HEK293T (cell line): ENCODE measurements around the gene APOL5.

Source experiments
- CTCF ChIA-PET: fragments of 350-600 bp; formaldehyde crosslinking; extraction: SDS; loops from one replicate; lab custom pipeline; 2021; ENCODE audit warnings: antibody characterized with exemption, inconsistent platforms; lab: Yijun Ruan, JAX
- POLR2A ChIA-PET: fragments of 350-600 bp; formaldehyde crosslinking; extraction: SDS; loops from one replicate; lab custom pipeline; 2020; ENCODE audit warnings: antibody characterized with exemption, inconsistent platforms; lab: Yijun Ruan, JAX
- DNase-seq: peaks from one replicate; pipeline ENCODE4 v3.0.0; 2012; ENCODE audit warnings: mixed read lengths; ENCODE audit errors: extremely low spot score
- ARNT ChIP-seq: fragments of 450-650 bp; IDR thresholded peaks from 2 replicates; pipeline ENCODE4 v1.6.1; 2017; ENCODE audit warnings: mild to moderate bottlenecking
- BHLHE40 ChIP-seq: fragments of 450-650 bp; IDR thresholded peaks from 2 replicates; pipeline ENCODE4 v1.6.1; 2016; ENCODE audit warnings: mild to moderate bottlenecking, moderate library complexity, borderline replicate concordance
- CTBP1 ChIP-seq: fragments of 450-650 bp; IDR thresholded peaks from 2 replicates; pipeline ENCODE4 v1.6.1; 2016; ENCODE audit warnings: borderline replicate concordance
- ELF4 ChIP-seq: fragments of 450-650 bp; IDR thresholded peaks from 2 replicates; pipeline ENCODE4 v1.6.1; 2017; ENCODE audit warnings: antibody characterized with exemption
- FOXA1 ChIP-seq: fragments of 450-650 bp; IDR thresholded peaks from 2 replicates; pipeline ENCODE4 v1.6.1; 2016; ENCODE audit warnings: mild to moderate bottlenecking
- FOXK2 ChIP-seq: fragments of 450-650 bp; IDR thresholded peaks from 2 replicates; pipeline ENCODE4 v1.6.1; 2016; ENCODE audit warnings: mild to moderate bottlenecking
- FOXM1 ChIP-seq: fragments of 450-650 bp; IDR thresholded peaks from 2 replicates; pipeline ENCODE4 v1.6.1; 2017; ENCODE audit warnings: mild to moderate bottlenecking, borderline replicate concordance
- HDGF ChIP-seq: fragments of 450-650 bp; IDR thresholded peaks from 2 replicates; pipeline ENCODE4 v1.6.1; 2017; ENCODE audit warnings: antibody characterized with exemption, borderline replicate concordance
- L3MBTL2 ChIP-seq: fragments of 450-650 bp; conservative IDR thresholded peaks from 2 replicates; pipeline ENCODE4 v1.6.1; 2016; ENCODE audit warnings: mild to moderate bottlenecking
- LEF1 ChIP-seq: fragments of 450-650 bp; IDR thresholded peaks from 2 replicates; pipeline ENCODE4 v1.6.1; 2017; ENCODE audit warnings: mild to moderate bottlenecking, borderline replicate concordance
- NFRKB ChIP-seq: fragments of 450-650 bp; IDR thresholded peaks from 2 replicates; pipeline ENCODE4 v1.6.1; 2016; ENCODE audit warnings: mild to moderate bottlenecking, moderate library complexity
- PKNOX1 ChIP-seq: fragments of 450-650 bp; IDR thresholded peaks from 2 replicates; pipeline ENCODE4 v1.6.1; 2016
- SP1 ChIP-seq: fragments of 450-650 bp; IDR thresholded peaks from 2 replicates; pipeline ENCODE4 v1.6.1; 2017
- SUZ12 ChIP-seq: fragments of 450-650 bp; IDR thresholded peaks from 2 replicates; pipeline ENCODE4 v1.6.1; 2016; ENCODE audit warnings: mild to moderate bottlenecking
- TARDBP ChIP-seq: fragments of 450-650 bp; IDR thresholded peaks from 2 replicates; pipeline ENCODE4 v1.6.1; 2016
- ZNF384 ChIP-seq: fragments of 450-650 bp; IDR thresholded peaks from 2 replicates; pipeline ENCODE4 v1.6.1; 2016

APOL5 gene

GRCh38 chr22:35705141-35705540 lies 12.5 kb upstream of the APOL5 start:
- CTCF ChIA-PET = no interaction called here
- TF ChIP-seq HDGF (no peak), LEF1 (no peak), L3MBTL2 (no peak), BHLHE40 (no peak), FOXM1 (no peak), ZNF384 (no peak), PKNOX1 (no peak), SUZ12 (no peak), ELF4 (no peak), SP1 (no peak), ARNT (no peak), CTBP1 (no peak), NFRKB (no peak), FOXK2 (no peak), TARDBP (no peak), FOXA1 (no peak)
- POLR2A ChIA-PET = no interaction called here
- no peak for DNase-seq

GRCh38 chr22:35708453-35708852 lies 9.2 kb upstream of the APOL5 start:
- DNase-seq = no peak
- TF ChIP-seq FOXA1 = no peak
- no peak for TF ChIP-seq TARDBP
- TF ChIP-seq SUZ12 = no peak
- no peak for TF ChIP-seq PKNOX1
- TF ChIP-seq FOXM1 = no peak
- no peak for TF ChIP-seq SP1
- no peak for TF ChIP-seq ELF4
- no peak for TF ChIP-seq FOXK2
- no peak for TF ChIP-seq NFRKB
- TF ChIP-seq HDGF = no peak
- TF ChIP-seq ZNF384 = no peak
- no peak for TF ChIP-seq ARNT
- CTCF ChIA-PET = no interaction called here
- POLR2A ChIA-PET = no interaction called here

- ChIA-PET CTCF (no interaction called here), POLR2A (no interaction called here)
- TF ChIP-seq FOXK2 (no peak), SUZ12 (no peak), NFRKB (no peak), ZNF384 (no peak), L3MBTL2 (no peak), HDGF (no peak), SP1 (no peak), BHLHE40 (no peak), FOXM1 (no peak), PKNOX1 (no peak), TARDBP (no peak), LEF1 (no peak), ARNT (no peak), CTBP1 (no peak), ELF4 (no peak), FOXA1 (no peak)
- DNase-seq = no peak
Observed at GRCh38 chr22:35708917-35709316, 8.8 kb upstream of the APOL5 start.

- POLR2A ChIA-PET = no interaction called here
- CTCF ChIA-PET = no interaction called here
Observed at GRCh38 chr22:35711336-35711735, 6.3 kb upstream of the APOL5 start.

GRCh38 chr22:35712672-35713071 lies 5.0 kb upstream of the APOL5 start:
- ChIA-PET POLR2A (no interaction called here), CTCF (no interaction called here)
- TF ChIP-seq FOXA1 (no peak), ZNF384 (no peak), SP1 (no peak), CTBP1 (no peak), SUZ12 (no peak), FOXM1 (no peak), BHLHE40 (no peak), NFRKB (no peak), ELF4 (no peak), FOXK2 (no peak)
- DNase-seq = no peak

More at GRCh38 chr22:35711336-35711735, 6.3 kb upstream of the APOL5 start:
- DNase-seq = no peak
- TF ChIP-seq SP1 (no peak), ZNF384 (no peak), ELF4 (no peak), L3MBTL2 (no peak), SUZ12 (no peak), HDGF (no peak), ARNT (no peak), FOXM1 (no peak), CTBP1 (no peak), BHLHE40 (no peak), PKNOX1 (no peak), NFRKB (no peak), TARDBP (no peak), LEF1 (no peak), FOXA1 (no peak), FOXK2 (no peak)
